ENCODE data around the gene SLC40A1. TPM values are rescaled to one million over a fixed set of nuclear protein-coding genes. Genes with fewer than 3 reads are reported as not detected.

Gene SLC40A1
- polyA plus RNA-seq, 5 donors = 159 to 249 (median 227) TPM

- no peak for DNase-seq
These were observed 5.7 kb downstream of the SLC40A1 start for GRCh38 chr2:189574793-189575475.

GRCh38 chr2:189570570-189571031 lies 10.0 kb downstream of the SLC40A1 start:
- no peak for DNase-seq

GRCh38 chr2:189569295-189569910 lies 11.2 kb downstream of the SLC40A1 start:
- no peak for DNase-seq

GRCh38 chr2:189566046-189566445 lies 14.5 kb downstream of the SLC40A1 start:
- no peak for DNase-seq

GRCh38 chr2:189561371-189562038 lies 19.1 kb downstream of the SLC40A1 start:
- DNase-seq = peak; percentile 74

GRCh38 chr2:189560273-189560586 lies 20.4 kb downstream of the SLC40A1 start:
- DNase-seq = no peak

- DNase-seq = peak; percentile 89
These were observed 20.9 kb downstream of the SLC40A1 start for GRCh38 chr2:189559579-189560272.

GRCh38 chr2:189558516-189559272 lies 21.9 kb downstream of the SLC40A1 start:
- DNase-seq = no peak

- no peak for DNase-seq
These were observed 23.2 kb downstream of the SLC40A1 start for GRCh38 chr2:189557373-189557772.

GRCh38 chr2:189556526-189556925 lies 24.1 kb downstream of the SLC40A1 start:
- DNase-seq = no peak

- DNase-seq = no peak
These were observed 25.4 kb downstream of the SLC40A1 start for GRCh38 chr2:189555232-189555631.

GRCh38 chr2:189553504-189554088 lies 27.0 kb downstream of the SLC40A1 start:
- no peak for DNase-seq

GRCh38 chr2:189552991-189553404 lies 27.6 kb downstream of the SLC40A1 start:
- DNase-seq = no peak

GRCh38 chr2:189552334-189552990 lies 28.1 kb downstream of the SLC40A1 start:
- peak; percentile 70 to 79 for DNase-seq

GRCh38 chr2:189551808-189552207 lies 28.8 kb downstream of the SLC40A1 start:
- DNase-seq = no peak

- peak; percentile 68 to 73 for DNase-seq
These were observed 31.1 kb downstream of the SLC40A1 start for GRCh38 chr2:189549449-189549832.

- DNase-seq = no peak
These were observed 31.7 kb downstream of the SLC40A1 start for GRCh38 chr2:189548666-189549448.

- DNase-seq = no peak
These were observed 35.2 kb downstream of the SLC40A1 start for GRCh38 chr2:189545418-189545817.

GRCh38 chr2:189544318-189545042 lies 36.1 kb downstream of the SLC40A1 start:
- no peak for DNase-seq
